Activated CD8-positive, alpha-beta T cell treated with anti-CD3 and anti-CD28 coated beads for 36 hours (primary cell): Measurements from ENCODE around the gene BTG1. TPM values are rescaled to one million over a fixed set of nuclear protein-coding genes. Genes with fewer than 3 reads are reported as not detected.

Experiments used
- ATAC-seq: fragments of 200-7000 bp; cut with Tn5 transposase; one replicate; pipeline ENCODE4 v1.10.0; 2021; ENCODE audit warnings: mild to moderate bottlenecking, moderate library complexity
- CTCF ChIA-PET: fragments of 350-600 bp; sonication (Branson Sonifier 250); formaldehyde crosslinking; loops from one replicate; lab custom pipeline; 2021; ENCODE audit warnings: antibody characterized with exemption; lab: Charles Lee
- POLR2A ChIA-PET: fragments of 350-600 bp; sonication (Branson Sonifier 250); formaldehyde crosslinking; loops from one replicate; lab custom pipeline; 2021; ENCODE audit warnings: antibody characterized with exemption; lab: Charles Lee
- DNase-seq: peaks from one replicate; pipeline ENCODE4 v3.0.0-alpha.2; 2020
- H3K27ac Mint-ChIP-seq: one replicate; pipeline ENCODE4 v1.8.0; 2021; ENCODE audit warnings: mild to moderate bottlenecking, mixed read lengths
- H3K27me3 Mint-ChIP-seq: one replicate; pipeline ENCODE4 v1.8.0; 2021; ENCODE audit warnings: mixed read lengths
- H3K36me3 Mint-ChIP-seq: one replicate; pipeline ENCODE4 v1.8.0; 2021; ENCODE audit warnings: low read depth, mixed read lengths
- H3K4me1 Mint-ChIP-seq: one replicate; pipeline ENCODE4 v1.8.0; 2021; ENCODE audit warnings: low read depth, mixed read lengths
- H3K4me3 Mint-ChIP-seq: one replicate; pipeline ENCODE4 v1.8.0; 2021; ENCODE audit warnings: mild to moderate bottlenecking, moderate library complexity, mixed read lengths
- H3K9me3 Mint-ChIP-seq: one replicate; pipeline ENCODE4 v1.8.0; 2021; ENCODE audit warnings: mixed read lengths
- intact Hi-C: fragments of 100-400 bp; cut with micrococcal nuclease; formaldehyde crosslinking; loops from one replicate; pipeline ENCODE4 v1.10.0; 2022
- total RNA-seq, 2 experiments: library from RNA; stranded (reverse); gene quantifications; one replicate each; pipeline ENCODE4 v1.2.3, GENCODE V29; 2021
- TF ChIP-seq, protein P1 (sequence below): fragments of 200-600 bp; IDR thresholded peaks from one replicate; pipeline ENCODE4 v1.8.0; 2022; ENCODE audit warnings: antibody characterized with exemption, mild to moderate bottlenecking

The BTG1 gene
- total RNA-seq, 2 experiments from 2014 or later, result 197 to 200 TPM

DNA sequence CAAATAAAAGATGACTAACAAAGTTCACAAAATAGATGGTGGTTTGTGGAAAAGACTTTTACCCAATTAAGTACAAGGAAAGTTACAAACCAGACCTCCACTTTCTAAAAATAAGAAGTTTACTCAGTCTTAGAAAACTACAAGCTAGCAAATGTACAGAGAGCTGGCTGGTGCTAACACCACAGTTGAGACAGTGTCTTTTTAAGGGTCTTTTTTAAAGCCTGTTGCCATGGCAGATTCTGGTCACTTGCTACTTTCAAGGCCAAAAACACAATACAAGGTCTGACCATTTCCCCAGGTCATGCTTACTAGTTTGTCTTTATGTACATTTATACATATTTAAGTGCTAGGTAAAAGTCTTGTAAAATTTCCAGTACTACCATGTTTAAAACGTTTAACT is 2.4 kb downstream of the BTG1 start:
- intact Hi-C loops, result loop anchor here (5.0 kb wide), 3 partner anchors 331 to 761 kb away; no protein-coding TSS in a partner anchor
- H3K36me3 Mint-ChIP-seq, result peaks cover 83% of the 10 kb centered on the region
- peak overlapping the region; percentile 94 for H3K27ac Mint-ChIP-seq
- no peaks in the 10 kb centered on the region for H3K9me3 Mint-ChIP-seq
- TF ChIP-seq, protein P1, sequence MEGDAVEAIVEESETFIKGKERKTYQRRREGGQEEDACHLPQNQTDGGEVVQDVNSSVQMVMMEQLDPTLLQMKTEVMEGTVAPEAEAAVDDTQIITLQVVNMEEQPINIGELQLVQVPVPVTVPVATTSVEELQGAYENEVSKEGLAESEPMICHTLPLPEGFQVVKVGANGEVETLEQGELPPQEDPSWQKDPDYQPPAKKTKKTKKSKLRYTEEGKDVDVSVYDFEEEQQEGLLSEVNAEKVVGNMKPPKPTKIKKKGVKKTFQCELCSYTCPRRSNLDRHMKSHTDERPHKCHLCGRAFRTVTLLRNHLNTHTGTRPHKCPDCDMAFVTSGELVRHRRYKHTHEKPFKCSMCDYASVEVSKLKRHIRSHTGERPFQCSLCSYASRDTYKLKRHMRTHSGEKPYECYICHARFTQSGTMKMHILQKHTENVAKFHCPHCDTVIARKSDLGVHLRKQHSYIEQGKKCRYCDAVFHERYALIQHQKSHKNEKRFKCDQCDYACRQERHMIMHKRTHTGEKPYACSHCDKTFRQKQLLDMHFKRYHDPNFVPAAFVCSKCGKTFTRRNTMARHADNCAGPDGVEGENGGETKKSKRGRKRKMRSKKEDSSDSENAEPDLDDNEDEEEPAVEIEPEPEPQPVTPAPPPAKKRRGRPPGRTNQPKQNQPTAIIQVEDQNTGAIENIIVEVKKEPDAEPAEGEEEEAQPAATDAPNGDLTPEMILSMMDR, result no peak
- ChIA-PET POLR2A (interaction anchor here (0.6 to 6.5 kb wide), 19 partner anchors 8 to 610 kb away, joined by 3 to 105 read pairs (median 5); no protein-coding TSS in a partner anchor), CTCF (interaction anchor here (0.6 to 4.1 kb wide), 11 partner anchors 8 to 761 kb away, joined by 3 to 20 read pairs (median 3); no protein-coding TSS in a partner anchor)
- H3K27me3 Mint-ChIP-seq, result no peaks in the 10 kb centered on the region
- DNase-seq (no peak), ATAC-seq (no peak)
- H3K4me1 Mint-ChIP-seq, result peaks cover 9% of the 10 kb centered on the region
- H3K4me3 Mint-ChIP-seq, result peak overlapping the region; percentile 97

DNA sequence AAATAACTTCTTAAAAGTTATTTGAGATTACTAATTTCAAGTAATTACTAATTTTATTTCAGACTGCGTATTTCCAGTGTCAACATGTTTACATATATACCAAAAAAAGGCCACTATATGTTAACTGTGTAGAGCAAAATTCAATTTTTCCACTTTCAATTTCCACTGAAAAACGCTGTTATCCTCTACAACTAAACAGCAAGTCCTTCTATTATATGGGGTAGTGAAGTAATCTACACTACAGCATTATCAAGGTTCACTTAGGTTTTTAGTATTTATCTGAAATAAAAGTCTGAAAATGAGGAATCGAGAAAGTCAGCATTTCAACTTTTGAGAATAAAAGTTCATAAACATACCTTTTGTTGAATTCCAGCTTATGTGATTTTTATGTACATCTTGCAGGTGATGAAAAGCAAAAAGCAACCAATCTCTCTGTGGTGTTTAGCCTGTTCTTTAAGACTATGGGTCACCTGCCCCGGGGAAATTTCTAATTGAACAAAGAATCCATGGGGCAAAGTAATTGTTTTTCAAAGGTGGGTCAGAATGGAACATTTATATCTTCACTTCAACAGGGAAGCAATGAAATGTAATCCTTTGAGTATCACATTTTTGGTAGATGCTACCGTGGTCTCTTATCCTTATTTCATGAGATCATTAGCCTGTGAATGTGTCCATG is 3.3 kb downstream of the BTG1 start:
- ChIA-PET POLR2A (interaction anchor here (1.0 to 6.5 kb wide), 6 partner anchors 7 to 264 kb away, joined by 3 to 105 read pairs (median 4); no protein-coding TSS in a partner anchor), CTCF (interaction anchor here (1.0 to 4.1 kb wide), 3 partner anchors 37 to 761 kb away, joined by 3 to 20 read pairs (median 7); no protein-coding TSS in a partner anchor)
- peaks cover 86% of the 10 kb centered on the region for H3K36me3 Mint-ChIP-seq
- ATAC-seq (no peak), DNase-seq (no peak)
- no peaks in the 10 kb centered on the region for H3K9me3 Mint-ChIP-seq
- intact Hi-C loops, result loop anchor here (5.0 kb wide), 3 partner anchors 330 to 760 kb away; no protein-coding TSS in a partner anchor
- TF ChIP-seq, protein P1, result no peak
- peak overlapping the region; percentile 94 for H3K27ac Mint-ChIP-seq
- peak overlapping the region; percentile 97 for H3K4me3 Mint-ChIP-seq
- peaks cover 4% of the 10 kb centered on the region for H3K4me1 Mint-ChIP-seq
- no peaks in the 10 kb centered on the region for H3K27me3 Mint-ChIP-seq

DNA sequence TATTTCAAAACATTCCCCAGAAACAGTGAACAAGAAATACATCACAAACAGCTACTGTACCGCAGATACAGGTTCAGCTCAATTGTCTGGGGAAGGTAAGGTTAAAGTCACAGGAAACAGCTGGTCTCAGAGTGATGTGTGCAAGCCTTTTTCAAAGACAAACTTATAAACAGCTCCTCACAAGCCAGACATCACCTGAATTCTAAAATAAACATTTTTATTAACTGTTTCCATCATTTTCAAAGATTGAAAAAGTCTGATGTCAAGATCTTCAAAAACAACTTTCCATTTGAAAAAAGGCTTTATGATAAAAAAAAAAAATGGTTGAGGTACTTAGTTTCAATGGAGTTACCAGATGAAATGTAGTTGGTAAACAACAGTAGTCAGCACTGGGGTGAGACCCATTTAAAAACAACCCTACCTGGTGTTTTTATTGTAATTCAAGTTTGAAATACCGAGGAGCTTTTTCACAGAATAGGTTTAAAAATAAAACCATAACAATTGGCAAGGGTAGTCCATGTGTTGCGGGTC is 4.0 kb downstream of the BTG1 start:
- Mint-ChIP-seq H3K4me3 (peak overlapping the region; percentile 97), H3K27me3 (no peaks in the 10 kb centered on the region), H3K27ac (peak overlapping the region; percentile 94), H3K4me1 (peaks cover 9% of the 10 kb centered on the region), H3K9me3 (no peaks in the 10 kb centered on the region), H3K36me3 (peaks cover 88% of the 10 kb centered on the region)
- TF ChIP-seq, protein P1, result no peak
- intact Hi-C loops, result loop anchor here (5.0 kb wide), 3 partner anchors 329 to 759 kb away; no protein-coding TSS in a partner anchor
- ATAC-seq (no peak), DNase-seq (no peak)
- POLR2A ChIA-PET, result interaction anchor here (1.0 to 6.5 kb wide), 5 partner anchors 6 to 264 kb away, joined by 3 to 105 read pairs (median 3); no protein-coding TSS in a partner anchor
- CTCF ChIA-PET, result no interaction called here

DNA sequence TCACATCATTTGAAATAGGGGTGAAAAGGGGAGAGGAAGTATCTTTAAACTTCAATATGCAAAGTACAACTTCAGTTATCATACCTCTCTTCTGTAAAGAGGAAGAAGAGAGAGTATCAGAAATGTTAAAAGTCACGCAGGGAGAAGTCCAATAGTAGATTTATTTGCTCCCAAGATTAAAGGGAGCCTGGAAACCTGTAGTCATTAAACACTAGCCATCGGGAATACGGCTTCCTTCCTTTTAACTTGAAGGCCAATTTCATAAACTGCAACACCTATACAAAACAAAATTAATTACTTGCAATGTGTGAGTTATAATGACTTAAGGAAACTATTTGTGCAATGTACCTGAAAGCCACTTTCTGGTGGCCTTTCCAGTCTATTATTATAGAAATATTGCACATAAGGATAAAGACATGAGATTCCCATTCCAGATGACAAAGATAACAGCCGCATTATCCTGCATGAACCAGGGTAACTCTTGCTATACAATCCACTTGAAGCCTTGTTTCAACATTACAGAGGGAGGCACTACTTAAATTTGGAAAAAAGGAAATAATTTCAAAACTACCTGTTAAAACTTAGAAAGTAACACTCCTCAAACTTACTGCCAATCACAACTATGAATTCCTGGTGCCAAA is 4.6 kb downstream of the BTG1 start:
- CTCF ChIA-PET, result no interaction called here
- no peak for ATAC-seq

More for the DNA sequence above, 4.6 kb downstream of the BTG1 start:
- Mint-ChIP-seq H3K4me3 (peak overlapping the region; percentile 97), H3K27ac (peak overlapping the region; percentile 94), H3K27me3 (no peaks in the 10 kb centered on the region), H3K36me3 (peaks cover 89% of the 10 kb centered on the region), H3K4me1 (peaks cover 15% of the 10 kb centered on the region), H3K9me3 (no peaks in the 10 kb centered on the region)
- POLR2A ChIA-PET, result interaction anchor here (1.0 to 6.5 kb wide), 4 partner anchors 6 to 265 kb away, joined by 3 to 105 read pairs (median 46); no protein-coding TSS in a partner anchor
- no peak for DNase-seq
- intact Hi-C loops, result loop anchor here (5.0 kb wide), 3 partner anchors 329 to 759 kb away; no protein-coding TSS in a partner anchor
- TF ChIP-seq, protein P1, result no peak
